CD4-positive, alpha-beta memory T cell (primary cell): ENCODE measurements around the gene IGFN1. TPM values are rescaled to one million over a fixed set of nuclear protein-coding genes. Genes with fewer than 3 reads are reported as not detected.
"Not testable (repeated sequence)": the region's sequence is repeated elsewhere in the genome, so short reads cannot be mapped to it uniquely, and the experiment has no call there.

Source experiments
- CTCF ChIA-PET: fragments of 350-600 bp; sonication (Branson Sonifier 250); formaldehyde crosslinking; loops from one replicate; lab custom pipeline; 2021; ENCODE audit warnings: inconsistent platforms; ENCODE audit not compliant: partially characterized antibody; lab: Charles Lee
- POLR2A ChIA-PET: fragments of 350-600 bp; sonication (Branson Sonifier 250); formaldehyde crosslinking; loops from one replicate; lab custom pipeline; 2021; ENCODE audit not compliant: partially characterized antibody; lab: Charles Lee
- DNase-seq, 5 donors: peaks; one replicate each; pipeline versions ENCODE4 v3.0.0 to v3.0.0-alpha.2; 2020 to 2022; ENCODE audit warnings: mixed read lengths in 1 of 5
- H3K27ac ChIP-seq: one replicate; pipeline ENCODE4 v1.7.0; 2013; ENCODE audit warnings: low read depth, low read length
- H3K27me3 ChIP-seq: 2 replicates; pipeline ENCODE4 v1.7.0; 2013; ENCODE audit warnings: mild to moderate bottlenecking, low read length, moderate library complexity; ENCODE audit not compliant: insufficient read depth
- H3K36me3 ChIP-seq: 2 replicates; pipeline ENCODE4 v1.7.0; 2013; ENCODE audit warnings: mild to moderate bottlenecking, low read length, moderate library complexity; ENCODE audit not compliant: insufficient read depth
- H3K4me1 ChIP-seq: 2 replicates; pipeline ENCODE4 v1.7.0; 2013; ENCODE audit warnings: mild to moderate bottlenecking, low read length, moderate library complexity; ENCODE audit not compliant: insufficient read depth
- H3K4me3 ChIP-seq, 2 donors: one replicate each; pipeline ENCODE4 v1.7.0; 2013; ENCODE audit warnings: low read length in 2 of 2, mild to moderate bottlenecking in 1 of 2
- H3K9me3 ChIP-seq, 2 donors: one replicate each; pipeline ENCODE4 v1.7.0; 2013; ENCODE audit warnings: low read length in 2 of 2, control low read depth in 1 of 2; ENCODE audit not compliant: control insufficient read depth in 1 of 2
- H3K27ac Mint-ChIP-seq, 7 donors: one replicate each; pipeline ENCODE4 v1.8.0; 2020 to 2021; ENCODE audit warnings: mixed read lengths in 7 of 7, mild to moderate bottlenecking in 6 of 7, inconsistent platforms in 3 of 7, moderate library complexity in 3 of 7
- H3K27me3 Mint-ChIP-seq, 2 donors: one replicate each; pipeline ENCODE4 v1.8.0; 2020 to 2021; ENCODE audit warnings: mixed read lengths in 2 of 2
- H3K36me3 Mint-ChIP-seq, 2 donors: one replicate each; pipeline ENCODE4 v1.8.0; 2020 to 2021; ENCODE audit warnings: mixed read lengths in 2 of 2, inconsistent platforms in 1 of 2, mild to moderate bottlenecking in 1 of 2
- H3K4me1 Mint-ChIP-seq, 4 donors: one replicate each; pipeline ENCODE4 v1.8.0; 2020 to 2021; ENCODE audit warnings: mixed read lengths in 4 of 4, mild to moderate bottlenecking in 1 of 4
- H3K4me3 Mint-ChIP-seq, 8 donors: one replicate each; pipeline ENCODE4 v1.8.0; 2020 to 2021; ENCODE audit warnings: mixed read lengths in 8 of 8, mild to moderate bottlenecking in 7 of 8, moderate library complexity in 6 of 8, inconsistent platforms in 3 of 8
- H3K9me3 Mint-ChIP-seq, 8 donors: one replicate each; pipeline ENCODE4 v1.8.0; 2020 to 2021; ENCODE audit warnings: mixed read lengths in 8 of 8, mild to moderate bottlenecking in 5 of 8, inconsistent platforms in 3 of 8, moderate library complexity in 1 of 8
- intact Hi-C: fragments of 100-400 bp; cut with micrococcal nuclease; formaldehyde crosslinking; loops from one replicate; pipeline ENCODE4 v1.15.1; 2023
- polyA plus RNA-seq, 2 donors: library from polyadenylated mRNA; unstranded; fragments of 300-500 nt; fragmentation: Illumina TruSeq; gene quantifications; one replicate each; pipeline ENCODE4 v1.2.3, GENCODE V29; 2021
- total RNA-seq, 2 experiments: library from RNA; stranded (reverse); gene quantifications; one replicate each; pipeline ENCODE4 v1.2.3, GENCODE V29; 2021

IGFN1 gene
- total and polyA plus RNA-seq, 4 experiments from 2014 or later = not detected

- H3K36me3 ChIP-seq, POLR2A ChIA-PET, H3K9me3 ChIP-seq, H3K27ac ChIP-seq, H3K4me3 Mint-ChIP-seq, H3K36me3 Mint-ChIP-seq, H3K4me3 ChIP-seq, H3K27me3 ChIP-seq, H3K27ac Mint-ChIP-seq, H3K4me1 Mint-ChIP-seq, CTCF ChIA-PET, intact Hi-C loops, H3K9me3 Mint-ChIP-seq, H3K4me1 ChIP-seq, DNase-seq: not testable (repeated sequence)
- H3K27me3 Mint-ChIP-seq = peaks cover 7 to 11% of the 10 kb centered on the region in 2 donors
Observed at GRCh38 chr1:201163036-201163435, 27.6 kb upstream of the IGFN1 start.

- intact Hi-C loops = no loop called here
Observed at GRCh38 chr1:201163707-201164106, 26.9 kb upstream of the IGFN1 start.

GRCh38 chr1:201164645-201165044 lies 26.0 kb upstream of the IGFN1 start:
- Histone ChIP-seq H3K27ac (no peak overlapping the region), H3K4me1 (no peaks in the 10 kb centered on the region), H3K9me3 (no peaks in the 10 kb centered on the region), H3K4me3 (no peak overlapping the region), H3K27me3 (no peaks in the 10 kb centered on the region), H3K36me3 (no peaks in the 10 kb centered on the region)
- Mint-ChIP-seq H3K36me3 (no peaks in the 10 kb centered on the region), H3K27me3 (peaks cover 5 to 7% of the 10 kb centered on the region in 2 donors), H3K9me3 (peaks cover 0 to 2% (median 0%) of the 10 kb centered on the region in 8 donors), H3K4me3 (no peak overlapping the region), H3K27ac (no peak overlapping the region), H3K4me1 (no peaks in the 10 kb centered on the region)
- ChIA-PET POLR2A (no interaction called here), CTCF (no interaction called here)
- intact Hi-C loops = no loop called here
- DNase-seq = no peak

More at GRCh38 chr1:201163707-201164106, 26.9 kb upstream of the IGFN1 start:
- no peak for DNase-seq
- Histone ChIP-seq H3K4me3 (no peak overlapping the region), H3K9me3 (no peaks in the 10 kb centered on the region), H3K27me3 (no peaks in the 10 kb centered on the region), H3K4me1 (no peaks in the 10 kb centered on the region), H3K36me3 (no peaks in the 10 kb centered on the region), H3K27ac (no peak overlapping the region)
- Mint-ChIP-seq H3K27me3 (peaks cover 7 to 9% of the 10 kb centered on the region in 2 donors), H3K4me1 (no peaks in the 10 kb centered on the region), H3K9me3 (peaks cover 0 to 2% (median 0%) of the 10 kb centered on the region in 8 donors), H3K36me3 (no peaks in the 10 kb centered on the region), H3K27ac (no peak overlapping the region), H3K4me3 (no peak overlapping the region)
- ChIA-PET POLR2A (no interaction called here), CTCF (no interaction called here)

- Mint-ChIP-seq H3K9me3 (peaks cover 0 to 2% (median 0%) of the 10 kb centered on the region in 8 donors), H3K4me3 (no peak overlapping the region), H3K4me1 (peaks cover 3 to 19% (median 10%) of the 10 kb centered on the region in 4 donors), H3K36me3 (no peaks in the 10 kb centered on the region), H3K27me3 (peaks cover 0 to 3% of the 10 kb centered on the region in 2 donors), H3K27ac (peak overlapping the region in 1 of 7 donors; percentile 19)
- Histone ChIP-seq H3K4me1 (peaks cover 8% of the 10 kb centered on the region), H3K36me3 (no peaks in the 10 kb centered on the region), H3K27ac (no peak overlapping the region), H3K9me3 (no peaks in the 10 kb centered on the region), H3K27me3 (no peaks in the 10 kb centered on the region), H3K4me3 (no peak overlapping the region)
- CTCF ChIA-PET = interaction anchor here (1.0 to 1.1 kb wide), 2 partner anchors 17 to 133 kb away, joined by 3 read pairs; no protein-coding TSS in a partner anchor
- intact Hi-C loops = no loop called here
- no peak for DNase-seq
- POLR2A ChIA-PET = no interaction called here
Observed at GRCh38 chr1:201167041-201167991, 23.3 kb upstream of the IGFN1 start.

GRCh38 chr1:201169203-201169602 lies 21.4 kb upstream of the IGFN1 start:
- Mint-ChIP-seq H3K4me1 (peaks cover 3 to 19% (median 10%) of the 10 kb centered on the region in 4 donors), H3K27ac (peak overlapping the region in 1 of 7 donors; percentile 21), H3K27me3 (peaks cover 2 to 3% of the 10 kb centered on the region in 2 donors), H3K9me3 (no peaks in the 10 kb centered on the region), H3K36me3 (no peaks in the 10 kb centered on the region), H3K4me3 (peak overlapping the region in 1 of 8 donors; percentile 21)
- CTCF ChIA-PET = interaction anchor here (1.3 to 2.4 kb wide), 2 partner anchors 10 to 16 kb away, joined by 3 to 9 read pairs; no protein-coding TSS in a partner anchor
- intact Hi-C loops = no loop called here
- DNase-seq = no peak
- Histone ChIP-seq H3K27me3 (no peaks in the 10 kb centered on the region), H3K27ac (no peak overlapping the region), H3K4me1 (peaks cover 8% of the 10 kb centered on the region), H3K9me3 (no peaks in the 10 kb centered on the region), H3K36me3 (no peaks in the 10 kb centered on the region), H3K4me3 (no peak overlapping the region)
- POLR2A ChIA-PET = interaction anchor here (1.0 kb wide), 1 partner anchor 12 kb away, joined by 3 read pairs; no protein-coding TSS in a partner anchor

GRCh38 chr1:201169971-201170532 lies 20.6 kb upstream of the IGFN1 start:
- ChIA-PET POLR2A (interaction anchor here (1.0 kb wide), 1 partner anchor 13 kb away, joined by 3 read pairs; no protein-coding TSS in a partner anchor), CTCF (interaction anchor here (1.0 to 2.4 kb wide), 3 partner anchors 11 to 17 kb away, joined by 3 to 9 read pairs (median 3); no protein-coding TSS in a partner anchor)
- peaks cover 2 to 3% of the 10 kb centered on the region in 2 donors for H3K27me3 Mint-ChIP-seq
- intact Hi-C loops = loop anchor here (1.0 kb wide), 1 partner anchor 16 kb away; the partner anchor contains the start of gene TMEM9
- H3K4me3 ChIP-seq = no peak overlapping the region
- H3K9me3 Mint-ChIP-seq = no peaks in the 10 kb centered on the region
- H3K9me3 ChIP-seq = no peaks in the 10 kb centered on the region
- H3K4me1 Mint-ChIP-seq = peaks cover 3 to 19% (median 10%) of the 10 kb centered on the region in 4 donors
- peak overlapping the region; percentile 52 for H3K27ac ChIP-seq
- H3K4me3 Mint-ChIP-seq = peak overlapping the region; percentile 63 to 96 (median 88)
- H3K4me1 ChIP-seq = peaks cover 8% of the 10 kb centered on the region
- no peak for DNase-seq
- no peaks in the 10 kb centered on the region for H3K36me3 Mint-ChIP-seq
- no peaks in the 10 kb centered on the region for H3K27me3 ChIP-seq
- no peaks in the 10 kb centered on the region for H3K36me3 ChIP-seq
- peak overlapping the region in 4 of 7 donors; percentile 42 to 88 (median 80) for H3K27ac Mint-ChIP-seq
